ENCODE results near the gene ZMPSTE24.

DNA sequence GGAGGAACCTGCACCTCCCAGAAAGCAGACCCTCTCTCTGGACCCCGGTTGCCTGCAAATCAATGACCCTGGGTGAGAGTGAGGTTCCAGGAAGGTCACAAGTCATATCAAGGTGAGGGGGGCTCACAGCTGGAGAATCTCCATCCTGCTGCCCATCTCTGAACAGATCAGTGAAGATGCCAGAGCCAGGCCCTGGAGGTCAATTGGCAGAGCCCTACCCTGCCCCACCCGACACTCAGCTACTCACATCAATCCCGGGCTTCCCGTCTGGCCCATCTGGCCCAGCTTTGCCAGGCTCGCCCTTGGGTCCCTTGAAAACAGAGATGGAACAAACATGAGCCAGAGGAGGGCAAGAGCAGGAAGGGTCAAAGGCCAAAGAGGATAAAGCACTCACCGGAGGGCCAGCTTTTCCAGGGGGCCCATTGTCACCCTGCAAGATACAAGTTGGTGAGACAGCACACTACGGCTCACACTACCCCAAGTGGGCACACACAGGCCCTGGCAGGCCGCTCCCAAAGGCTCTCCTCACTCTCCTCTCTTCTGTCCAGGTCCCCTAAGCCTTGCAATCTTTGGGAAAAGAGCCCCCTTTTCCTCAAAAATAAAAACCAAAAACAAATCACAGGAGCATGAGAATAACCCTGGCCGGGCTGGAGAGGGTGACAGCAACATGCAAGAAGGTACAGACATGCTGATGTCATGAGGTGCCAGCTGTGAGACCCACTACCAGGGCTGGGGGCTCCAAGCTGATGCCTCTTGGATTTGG lies 56.1 kb downstream of the ZMPSTE24 start:
- no peak for TF ChIP-seq POLR2AphosphoS5 (IDR thresholded peaks at IDR 0.05; ENCODE audit: low read depth, low read length)
- TF ChIP-seq TAF1 (IDR thresholded peaks at IDR 0.05; ENCODE audit: borderline replicate concordance, insufficient read depth, low read length), result no peak
